Activated CD4-positive, alpha-beta memory T cell treated with anti-CD3 and anti-CD28 coated beads, Interleukin-2, amount 10 ng/mL, durations not matched to agents 7 days and 5 days (primary cell): ENCODE results near the gene CCDC27. TPM values are rescaled to one million over a fixed set of nuclear protein-coding genes. Genes with fewer than 3 reads are reported as not detected.
"Not testable (repeated sequence)": the region's sequence is repeated elsewhere in the genome, so short reads cannot be mapped to it uniquely, and the experiment has no call there.

Experiments used
- CTCF ChIA-PET: fragments of 350-600 bp; sonication (Branson Sonifier 250); formaldehyde crosslinking; loops from one replicate; lab custom pipeline; 2021; ENCODE audit warnings: antibody characterized with exemption, inconsistent platforms; lab: Charles Lee
- POLR2A ChIA-PET: fragments of 350-600 bp; sonication (Branson Sonifier 250); formaldehyde crosslinking; loops from one replicate; lab custom pipeline; 2021; ENCODE audit warnings: antibody characterized with exemption; lab: Charles Lee
- DNase-seq: peaks from one replicate; pipeline ENCODE4 v3.0.0-alpha.2; 2020
- H3K27ac Mint-ChIP-seq: one replicate; pipeline ENCODE4 v1.8.0; 2021; ENCODE audit warnings: mild to moderate bottlenecking, mixed read lengths
- H3K27me3 Mint-ChIP-seq: one replicate; pipeline ENCODE4 v1.8.0; 2021; ENCODE audit warnings: mixed read lengths
- H3K36me3 Mint-ChIP-seq: one replicate; pipeline ENCODE4 v1.8.0; 2021; ENCODE audit warnings: low read depth, mixed read lengths
- H3K4me1 Mint-ChIP-seq: one replicate; pipeline ENCODE4 v1.8.0; 2021; ENCODE audit warnings: mixed read lengths
- H3K4me3 Mint-ChIP-seq: one replicate; pipeline ENCODE4 v1.8.0; 2021; ENCODE audit warnings: mild to moderate bottlenecking, mixed read lengths
- H3K9me3 Mint-ChIP-seq: one replicate; pipeline ENCODE4 v1.8.0; 2021; ENCODE audit warnings: mixed read lengths
- total RNA-seq, 2 experiments: library from RNA; stranded (reverse); gene quantifications; one replicate each; pipeline ENCODE4 v1.2.3, GENCODE V29; 2021

Gene CCDC27
- total RNA-seq, 2 experiments from 2014 or later, result not detected

DNA sequence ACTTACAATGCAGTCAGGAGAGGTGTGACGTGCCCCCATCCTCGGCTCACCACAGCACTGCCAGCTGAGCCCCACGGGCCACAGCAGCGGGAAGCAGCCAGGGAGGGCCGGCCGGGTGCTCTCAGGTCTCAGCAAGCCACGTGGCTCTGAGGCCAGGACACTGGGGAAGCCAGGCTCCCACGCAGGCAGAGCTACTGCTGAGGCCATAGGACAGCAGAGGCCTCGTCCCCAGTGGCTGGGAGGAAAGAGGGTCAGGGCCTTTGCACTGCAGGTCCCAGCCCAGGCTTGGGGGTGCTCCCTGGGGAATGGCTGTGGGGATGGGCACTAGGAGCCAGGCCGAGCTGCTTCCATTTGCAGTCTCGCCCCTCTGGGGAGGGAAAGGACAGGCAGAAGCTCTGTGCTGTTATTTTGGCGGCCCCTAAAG, 38.3 kb downstream of the CCDC27 start:
- ChIA-PET CTCF (no interaction called here), POLR2A (no interaction called here)
- Mint-ChIP-seq H3K4me3 (no peak overlapping the region), H3K27ac (no peak overlapping the region), H3K27me3 (no peaks in the 10 kb centered on the region), H3K36me3 (peaks cover 19% of the 10 kb centered on the region), H3K4me1 (peaks cover 53% of the 10 kb centered on the region), H3K9me3 (no peaks in the 10 kb centered on the region)
- DNase-seq, result no peak

DNA sequence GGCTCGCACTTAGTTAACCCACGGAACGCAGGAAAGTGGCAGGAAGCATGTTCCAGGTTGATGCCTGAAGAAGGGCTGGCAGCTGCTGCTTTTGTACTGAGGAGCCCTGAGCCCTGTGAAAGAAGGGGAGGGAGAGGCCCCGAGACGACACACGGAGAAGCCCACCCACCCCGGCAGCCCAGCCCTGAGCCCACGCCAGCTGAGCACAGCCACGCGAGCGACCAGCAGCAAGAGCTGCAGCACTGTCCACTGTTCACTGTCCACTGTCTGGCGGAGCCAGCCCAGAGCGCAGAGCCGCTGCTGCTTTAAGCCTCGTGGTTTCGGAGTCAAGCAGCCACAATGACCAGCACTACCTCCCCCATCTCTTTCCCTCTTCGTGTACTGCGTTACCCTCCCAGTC, 38.7 kb downstream of the CCDC27 start:
- Mint-ChIP-seq H3K27me3 (no peaks in the 10 kb centered on the region), H3K27ac (no peak overlapping the region), H3K9me3 (no peaks in the 10 kb centered on the region), H3K4me1 (peaks cover 53% of the 10 kb centered on the region), H3K36me3 (peaks cover 18% of the 10 kb centered on the region), H3K4me3 (no peak overlapping the region)
- ChIA-PET CTCF (no interaction called here), POLR2A (no interaction called here)
- no peak for DNase-seq

DNA sequence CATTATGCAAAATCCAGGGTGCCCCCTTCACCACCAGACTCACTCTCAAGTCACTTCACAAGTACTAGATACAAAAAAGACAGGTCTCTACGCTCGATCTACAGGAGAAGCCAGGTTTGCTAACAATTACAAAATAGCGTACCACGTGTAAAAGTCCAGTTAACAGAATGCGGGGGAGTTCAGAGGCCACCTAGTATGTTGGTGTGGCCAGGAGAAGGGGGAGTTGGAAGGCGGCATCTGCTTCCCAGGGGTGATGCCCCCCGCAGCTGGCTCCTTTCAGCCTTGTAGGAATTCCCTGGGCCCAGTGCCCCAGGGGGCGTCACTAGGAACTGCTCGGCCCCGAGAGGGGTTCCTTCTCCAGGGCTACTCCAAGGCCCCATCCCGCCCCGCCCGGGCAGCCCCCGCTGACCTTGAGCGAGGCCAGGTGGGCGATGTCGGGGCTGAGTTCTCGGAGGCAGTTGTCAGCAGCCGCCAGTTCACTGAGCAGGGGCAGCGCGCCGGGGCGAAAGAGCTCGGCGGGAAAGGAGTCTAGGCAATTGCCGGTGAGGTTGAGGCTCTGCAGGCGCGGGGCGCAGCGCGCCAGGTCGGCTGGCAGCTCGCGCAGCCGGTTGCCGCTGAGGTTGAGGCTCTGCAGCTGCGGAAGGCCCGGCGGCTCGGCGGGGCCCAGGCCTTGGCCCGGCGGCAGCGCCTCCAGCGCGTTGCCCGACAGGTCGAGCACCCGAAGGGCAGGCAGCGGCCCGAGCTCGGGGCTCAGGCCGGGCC, 43.4 kb downstream of the CCDC27 start:
- CTCF ChIA-PET, result interaction anchor here (1.2 to 5.0 kb wide), 5 partner anchors 8 to 62 kb away, joined by 3 to 29 read pairs (median 6); partner anchors contain the start of genes CEP104 and DFFB
- H3K36me3 Mint-ChIP-seq, result peaks cover 7% of the 10 kb centered on the region
- DNase-seq, result peak; percentile 31

DNA sequence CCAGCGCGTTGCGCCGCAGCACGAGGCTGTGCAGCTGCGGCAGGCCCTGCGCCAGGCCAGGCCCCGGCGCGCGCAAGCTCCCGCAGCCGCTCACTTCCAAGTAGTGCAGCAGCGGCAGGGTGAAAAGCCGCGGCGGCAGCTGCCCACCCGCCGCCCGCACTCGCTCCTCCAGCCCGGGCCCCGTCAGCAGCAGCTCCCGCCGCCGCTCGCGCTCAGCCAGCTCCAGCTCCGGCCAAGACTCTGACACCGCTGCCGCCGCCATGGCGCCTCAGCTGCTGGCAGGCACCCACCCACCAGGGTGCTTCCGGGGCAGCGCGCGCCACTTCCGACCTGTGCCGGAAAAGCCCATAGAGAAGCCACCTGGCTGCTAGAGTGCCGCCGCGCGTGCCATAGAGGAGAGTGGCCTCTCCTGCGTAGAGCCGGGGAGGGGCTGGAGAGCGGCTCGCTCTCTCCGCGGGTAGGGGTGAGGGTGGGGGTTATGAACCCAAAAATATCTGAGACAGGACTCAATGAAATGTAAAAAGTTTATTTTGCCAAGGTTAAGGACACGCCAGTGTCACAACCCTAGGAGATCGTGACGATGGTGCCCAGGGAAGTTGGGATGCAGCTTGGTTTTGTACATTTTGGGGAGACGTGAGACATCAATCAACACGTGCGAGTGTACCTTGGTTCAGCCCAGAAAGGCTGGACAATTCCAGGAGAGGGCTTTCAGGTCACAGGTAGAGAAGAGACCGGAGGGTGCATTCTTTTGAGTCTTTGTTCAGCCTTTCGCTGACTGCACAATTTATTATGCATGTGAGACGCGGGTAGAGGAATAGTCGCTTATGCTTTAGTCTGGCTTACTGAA, 44.2 kb downstream of the CCDC27 start, which contains the start of gene LRRC47:
Gene LRRC47 (minus strand): TSS at position 284 of the 847 bp plus-strand sequence. CDS start 22 bp downstream, at position 262.
- Mint-ChIP-seq H3K4me3 (peak within 1 kb of the TSS; percentile 86), H3K4me1 (peaks cover 46% of the 10 kb centered on the region), H3K27me3 (peaks cover 2% of the 10 kb centered on the region), H3K36me3 (peaks cover 7% of the 10 kb centered on the region), H3K27ac (peak within 1 kb of the TSS; percentile 77), H3K9me3 (no peaks in the 10 kb centered on the region)
- ChIA-PET POLR2A (interaction anchor here (1.0 to 3.0 kb wide), 8 partner anchors 9 to 1219 kb away, joined by 3 to 26 read pairs (median 8); partner anchors contain the start of genes C1orf174, CEP104 and DFFB), CTCF (interaction anchor here (1.2 to 5.0 kb wide), 5 partner anchors 9 to 61 kb away, joined by 3 to 29 read pairs (median 6); partner anchors contain the start of genes CEP104 and DFFB)
- DNase-seq, result peak; percentile 95

More for the DNA sequence above, 43.4 kb downstream of the CCDC27 start:
- POLR2A ChIA-PET, result interaction anchor here (1.0 to 3.0 kb wide), 8 partner anchors 8 to 1218 kb away, joined by 3 to 26 read pairs (median 8); partner anchors contain the start of genes C1orf174, CEP104 and DFFB
- H3K27me3 Mint-ChIP-seq, result peaks cover 2% of the 10 kb centered on the region
- no peaks in the 10 kb centered on the region for H3K9me3 Mint-ChIP-seq
- H3K4me3 Mint-ChIP-seq, result peak overlapping the region; percentile 79
- H3K27ac Mint-ChIP-seq, result peak overlapping the region; percentile 29
- peaks cover 42% of the 10 kb centered on the region for H3K4me1 Mint-ChIP-seq

DNA sequence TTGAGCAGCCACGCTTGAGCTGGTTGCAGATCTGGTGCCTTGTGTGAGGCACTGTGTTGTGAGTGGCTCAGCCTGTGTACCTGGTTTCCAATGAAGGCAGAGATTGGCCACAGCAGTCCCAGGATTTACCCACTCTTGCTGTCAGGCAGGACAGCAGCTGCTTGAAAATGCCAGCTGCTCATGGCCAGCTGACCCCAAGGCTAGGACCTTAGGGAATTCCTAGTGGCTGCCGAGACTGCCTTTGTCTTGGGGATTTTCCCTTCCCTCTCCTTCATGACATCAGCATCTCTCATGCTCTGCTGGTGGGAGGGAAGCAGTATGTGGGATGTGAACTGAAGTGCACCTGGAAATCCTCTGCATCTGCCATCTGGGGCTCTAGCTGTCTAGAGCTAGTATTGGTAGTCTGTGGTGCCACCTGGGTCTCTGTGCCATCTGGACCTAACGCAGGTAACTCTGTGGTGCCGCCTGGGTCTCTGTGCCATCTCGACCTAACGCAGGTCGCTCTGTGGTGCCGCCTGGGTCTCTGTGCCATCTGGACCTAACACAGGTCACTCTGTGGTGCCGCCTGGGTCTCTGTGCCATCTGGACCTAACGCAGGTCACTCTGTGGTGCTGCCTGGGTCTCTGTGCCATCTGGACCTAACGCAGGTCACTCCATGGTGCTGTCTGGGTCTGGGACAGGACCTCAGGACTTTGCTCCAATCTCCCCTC, 47.9 kb downstream of the CCDC27 start:
- ChIA-PET CTCF (interaction anchor here (1.0 kb wide), 1 partner anchor 24 kb away, joined by 5 read pairs; no protein-coding TSS in a partner anchor), POLR2A (no interaction called here)
- no peak overlapping the region for H3K27ac Mint-ChIP-seq

DNA sequence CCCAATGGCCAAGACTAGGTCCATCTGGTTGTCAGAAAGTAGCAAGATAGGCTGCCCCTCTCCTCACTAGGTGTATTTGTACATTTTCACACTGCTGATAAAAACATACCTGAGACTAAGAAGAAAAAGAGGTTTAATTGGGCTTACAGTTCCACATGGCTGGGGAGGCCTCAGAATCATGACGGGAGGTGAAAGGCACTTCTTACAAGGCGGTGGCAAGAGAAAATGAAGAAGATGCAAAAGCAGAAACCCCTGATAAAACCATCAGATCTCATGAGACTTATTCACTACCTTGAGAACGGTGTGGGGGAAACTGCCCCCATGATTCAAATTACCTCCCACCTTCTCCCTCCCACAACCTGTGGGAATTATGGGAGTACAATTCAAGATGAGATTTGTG, 48.5 kb downstream of the CCDC27 start:
- DNase-seq, H3K27me3 Mint-ChIP-seq, POLR2A ChIA-PET, H3K36me3 Mint-ChIP-seq, H3K4me3 Mint-ChIP-seq, H3K27ac Mint-ChIP-seq, H3K9me3 Mint-ChIP-seq: not testable (repeated sequence)
- H3K4me1 Mint-ChIP-seq, result peaks cover 15% of the 10 kb centered on the region
- CTCF ChIA-PET, result interaction anchor here (1.3 to 2.7 kb wide), 2 partner anchors 25 to 29 kb away, joined by 3 to 17 read pairs; no protein-coding TSS in a partner anchor

More for the DNA sequence above, 47.9 kb downstream of the CCDC27 start:
- H3K9me3 Mint-ChIP-seq, result no peaks in the 10 kb centered on the region
- H3K36me3 Mint-ChIP-seq, result no peaks in the 10 kb centered on the region
- H3K27me3 Mint-ChIP-seq, result peaks cover 4% of the 10 kb centered on the region
- no peak for DNase-seq
- no peak overlapping the region for H3K4me3 Mint-ChIP-seq
- peaks cover 19% of the 10 kb centered on the region for H3K4me1 Mint-ChIP-seq

DNA sequence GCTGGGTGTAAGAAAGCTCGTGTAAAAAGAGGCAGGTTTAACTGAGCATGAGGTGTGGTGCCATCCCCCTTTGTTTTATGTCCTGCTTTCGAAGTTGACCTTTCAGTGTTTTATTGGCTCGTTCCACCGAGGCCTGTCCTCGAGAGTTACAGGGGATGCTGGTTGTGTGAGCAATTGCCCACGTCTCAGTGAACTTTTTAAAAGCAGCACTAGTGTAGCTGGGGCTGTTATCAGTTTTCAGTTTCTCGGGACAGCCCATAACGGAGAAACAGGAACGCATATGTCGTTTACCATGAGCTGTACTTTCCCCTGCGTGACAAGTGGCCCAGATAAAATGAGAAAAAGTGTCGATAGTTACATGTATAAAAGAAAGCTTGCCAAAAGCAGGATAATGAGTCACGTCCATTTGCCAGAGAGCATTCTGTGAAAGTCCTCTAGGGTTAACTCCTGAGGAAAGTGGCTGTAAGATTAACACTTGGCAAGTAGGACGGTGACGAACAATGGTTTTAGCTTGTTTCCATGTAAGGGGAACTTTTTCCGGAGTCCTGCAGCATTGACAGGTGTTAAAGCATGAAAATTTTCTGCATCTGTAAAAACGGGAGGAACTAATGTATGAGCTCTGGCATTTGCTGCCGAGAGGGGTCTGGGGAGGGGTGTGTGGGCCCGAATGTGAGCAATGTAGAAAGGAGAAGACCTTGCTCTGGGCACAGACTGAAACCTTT, 51.8 kb downstream of the CCDC27 start:
- CTCF ChIA-PET, result interaction anchor here (1.2 kb wide), 1 partner anchor 28 kb away, joined by 4 read pairs; no protein-coding TSS in a partner anchor
- no peak overlapping the region for H3K4me3 Mint-ChIP-seq
- H3K27ac Mint-ChIP-seq, result no peak overlapping the region

DNA sequence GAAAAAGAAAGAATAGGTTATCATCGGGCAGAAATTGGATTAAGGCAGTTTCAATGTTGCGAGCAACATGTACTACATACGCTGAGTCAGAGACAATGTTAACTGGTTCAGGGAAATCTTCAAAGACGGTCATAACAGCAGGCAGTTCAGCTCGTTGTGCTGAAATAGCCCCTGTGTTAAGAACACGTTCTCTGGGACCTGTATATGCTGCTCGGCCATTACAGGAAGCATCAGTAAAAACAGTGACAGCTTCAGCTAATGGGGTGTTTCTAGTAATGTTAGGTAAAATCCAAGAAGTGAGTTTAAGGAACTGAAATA, 52.3 kb downstream of the CCDC27 start:
- DNase-seq, H3K4me1 Mint-ChIP-seq, H3K36me3 Mint-ChIP-seq, H3K9me3 Mint-ChIP-seq, H3K27ac Mint-ChIP-seq, H3K27me3 Mint-ChIP-seq, H3K4me3 Mint-ChIP-seq: not testable (repeated sequence)
- ChIA-PET CTCF (interaction anchor here (1.2 kb wide), 1 partner anchor 29 kb away, joined by 4 read pairs; no protein-coding TSS in a partner anchor), POLR2A (interaction anchor here (1.1 kb wide), 1 partner anchor 54 kb away, joined by 3 read pairs; no protein-coding TSS in a partner anchor)

More for the DNA sequence above, 51.8 kb downstream of the CCDC27 start:
- no peak for DNase-seq
- Mint-ChIP-seq H3K4me1 (peaks cover 4% of the 10 kb centered on the region), H3K36me3 (no peaks in the 10 kb centered on the region), H3K9me3 (peaks cover 4% of the 10 kb centered on the region), H3K27me3 (peaks cover 4% of the 10 kb centered on the region)
- POLR2A ChIA-PET, result interaction anchor here (1.1 kb wide), 1 partner anchor 54 kb away, joined by 3 read pairs; no protein-coding TSS in a partner anchor

DNA sequence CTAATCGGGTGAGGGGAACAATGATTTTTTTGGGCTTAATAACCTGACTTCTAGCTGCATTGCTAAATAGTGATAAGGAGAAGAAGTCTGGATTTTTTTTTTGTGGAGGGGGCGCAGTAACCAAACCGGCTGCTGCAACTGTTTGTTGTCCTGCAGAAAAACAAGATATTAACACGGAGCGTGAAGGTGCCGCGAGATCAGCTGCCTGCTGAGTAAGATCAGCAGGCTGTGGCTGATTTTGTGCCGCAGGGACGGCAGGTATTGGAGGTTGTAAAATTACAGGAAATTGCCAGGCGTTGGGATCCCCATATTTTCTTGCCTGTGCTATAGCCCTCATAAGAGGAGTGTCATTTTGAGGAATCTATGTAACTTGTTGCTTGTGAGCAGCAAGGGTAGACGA, 52.8 kb downstream of the CCDC27 start:
- Mint-ChIP-seq H3K4me3 (no peak overlapping the region), H3K36me3 (no peaks in the 10 kb centered on the region), H3K27me3 (peaks cover 4% of the 10 kb centered on the region), H3K4me1 (peaks cover 4% of the 10 kb centered on the region), H3K9me3 (peaks cover 4% of the 10 kb centered on the region), H3K27ac (no peak overlapping the region)
- CTCF ChIA-PET, result no interaction called here
- DNase-seq, result no peak
- POLR2A ChIA-PET, result no interaction called here

DNA sequence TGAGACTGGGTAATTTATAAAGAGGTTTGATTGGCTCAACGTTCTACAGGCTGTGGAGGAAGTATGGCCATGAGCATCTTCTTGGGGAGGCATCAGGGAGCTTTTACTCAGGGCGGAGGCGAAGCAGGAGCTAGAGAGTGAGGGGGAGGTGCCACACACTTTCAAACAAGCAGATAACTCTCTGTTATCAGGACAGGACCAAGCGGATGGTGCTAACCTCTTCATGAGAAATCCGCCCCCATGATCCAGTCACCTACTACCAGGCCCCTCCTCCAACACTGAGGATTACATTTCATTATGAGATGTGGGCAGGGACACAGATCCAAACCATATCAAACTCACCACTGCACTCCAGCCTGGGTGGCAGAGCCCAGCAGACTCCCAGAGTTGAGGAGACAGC, 55.5 kb downstream of the CCDC27 start:
- H3K36me3 Mint-ChIP-seq, result no peaks in the 10 kb centered on the region
- no peak for DNase-seq
- peaks cover 4% of the 10 kb centered on the region for H3K9me3 Mint-ChIP-seq
- H3K27ac Mint-ChIP-seq, result no peak overlapping the region
- no peaks in the 10 kb centered on the region for H3K27me3 Mint-ChIP-seq
- H3K4me3 Mint-ChIP-seq, result no peak overlapping the region
- ChIA-PET CTCF (no interaction called here), POLR2A (no interaction called here)
- no peaks in the 10 kb centered on the region for H3K4me1 Mint-ChIP-seq

DNA sequence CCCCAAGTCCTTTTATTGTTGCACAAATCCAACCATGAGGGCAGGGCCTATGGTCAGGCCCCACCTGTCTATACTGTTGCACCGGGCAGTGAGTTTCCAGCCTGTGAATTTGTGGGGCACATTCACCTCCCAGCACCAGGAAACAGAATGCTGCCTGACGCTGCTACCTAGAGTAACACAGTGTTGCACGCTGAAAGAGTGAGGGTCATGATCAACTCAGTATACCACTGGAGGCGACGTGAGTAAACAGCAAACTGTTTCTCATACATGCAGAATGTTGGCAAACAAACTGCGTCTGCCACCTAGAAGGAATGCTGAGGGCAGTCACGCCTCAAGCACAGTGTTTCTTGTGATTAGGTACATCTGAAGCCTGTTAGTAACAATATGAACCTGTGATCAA, 57.4 kb downstream of the CCDC27 start:
- no peak overlapping the region for H3K4me3 Mint-ChIP-seq
- no peak overlapping the region for H3K27ac Mint-ChIP-seq
- no peaks in the 10 kb centered on the region for H3K4me1 Mint-ChIP-seq
- ChIA-PET POLR2A (no interaction called here), CTCF (no interaction called here)
- H3K27me3 Mint-ChIP-seq, result no peaks in the 10 kb centered on the region
- no peaks in the 10 kb centered on the region for H3K36me3 Mint-ChIP-seq
- no peak for DNase-seq
- H3K9me3 Mint-ChIP-seq, result peaks cover 4% of the 10 kb centered on the region
